Neuronal stem cell (in vitro differentiated cells): Measurements from ENCODE around the gene MRPS35.

ENCODE experiments used
- DNase-seq: peaks from one replicate; pipeline ENCODE4 v3.0.0-alpha.2; 2013; ENCODE audit warnings: low spot score
- H2AFZ ChIP-seq: one replicate; pipeline ENCODE4 v1.6.1; 2013; ENCODE audit warnings: mild to moderate bottlenecking, low read length, inconsistent platforms
- H2AK5ac ChIP-seq: 2 replicates; pipeline ENCODE4 v1.6.1; 2013; ENCODE audit warnings: low read depth, mild to moderate bottlenecking, inconsistent platforms, low read length, moderate library complexity, mixed read lengths
- H2BK120ac ChIP-seq: 2 replicates; pipeline ENCODE4 v1.6.1; 2013; ENCODE audit warnings: low read depth, mild to moderate bottlenecking, inconsistent platforms, low read length, moderate library complexity, mixed read lengths
- H2BK12ac ChIP-seq: one replicate; pipeline ENCODE4 v1.6.1; 2013; ENCODE audit warnings: low read length, inconsistent platforms
- H2BK15ac ChIP-seq: 2 replicates; pipeline ENCODE4 v1.6.1; 2013; ENCODE audit warnings: mild to moderate bottlenecking, low read length, inconsistent platforms, mixed read lengths
- H2BK5ac ChIP-seq: one replicate; pipeline ENCODE4 v1.6.1; 2013; ENCODE audit warnings: inconsistent platforms, mild to moderate bottlenecking, low read length, moderate library complexity
- H3K14ac ChIP-seq: one replicate; pipeline ENCODE4 v1.6.1; 2013; ENCODE audit warnings: low read length, inconsistent platforms
- H3K18ac ChIP-seq: 2 replicates; pipeline ENCODE4 v1.6.1; 2013; ENCODE audit warnings: low read length, inconsistent platforms
- H3K23ac ChIP-seq: 2 replicates; pipeline ENCODE4 v1.6.1; 2013; ENCODE audit warnings: low read depth, mild to moderate bottlenecking, mixed read lengths, low read length, inconsistent platforms; ENCODE audit not compliant: poor library complexity
- H3K27ac ChIP-seq: replicated peaks from 3 replicates; pipeline ENCODE4 v1.5.1; 2013; ENCODE audit warnings: low read length, inconsistent platforms
- H3K27me3 ChIP-seq, 3 experiments: 2 replicates each; pipeline ENCODE4 v1.6.1; 2013; ENCODE audit warnings: low read length in 3 of 3, mild to moderate bottlenecking in 2 of 3, inconsistent platforms in 1 of 3, low read depth in 1 of 3, mixed read lengths in 1 of 3, moderate library complexity in 1 of 3; ENCODE audit not compliant: control insufficient read depth in 3 of 3, insufficient read depth in 3 of 3
- H3K36me3 ChIP-seq, 2 donors: replicated peaks in 1 of 2; 2 replicates each; pipeline ENCODE4 v1.6.1; 2013; ENCODE audit warnings: low read length in 2 of 2; ENCODE audit not compliant: control insufficient read depth in 2 of 2, insufficient read depth in 2 of 2
- H3K4ac ChIP-seq: 2 replicates; pipeline ENCODE4 v1.6.1; 2013; ENCODE audit warnings: inconsistent platforms, mild to moderate bottlenecking, low read length, moderate library complexity
- H3K4me1 ChIP-seq, 2 donors: 1 replicate in 1 of 2; 2 replicates in 1 of 2; pipeline ENCODE4 v1.6.1; 2013; ENCODE audit warnings: low read length in 2 of 2, low read depth in 1 of 2; ENCODE audit not compliant: control insufficient read depth in 2 of 2, insufficient read depth in 1 of 2
- H3K4me2 ChIP-seq: one replicate; pipeline ENCODE4 v1.6.1; 2013; ENCODE audit warnings: mild to moderate bottlenecking, low read length, inconsistent platforms; ENCODE audit not compliant: insufficient read depth, poor library complexity, severe bottlenecking
- H3K4me3 ChIP-seq, 2 donors: 2 replicates each; pipeline ENCODE4 v1.5.1; 2013; ENCODE audit warnings: low read length in 2 of 2, mild to moderate bottlenecking in 2 of 2, inconsistent platforms in 1 of 2, moderate library complexity in 1 of 2
- H3K79me1 ChIP-seq: one replicate; pipeline ENCODE4 v1.6.1; 2013; ENCODE audit warnings: low read depth, mild to moderate bottlenecking, inconsistent platforms, low read length, moderate library complexity
- H3K9ac ChIP-seq: one replicate; pipeline ENCODE4 v1.6.1; 2013; ENCODE audit warnings: mild to moderate bottlenecking, low read depth, low read length, inconsistent platforms; ENCODE audit not compliant: poor library complexity
- H3K9me3 ChIP-seq, 2 donors: replicated peaks in 1 of 2; 2 replicates each; pipeline versions ENCODE3 to v1.6.1; 2013; ENCODE audit warnings: low read length in 2 of 2, mild to moderate bottlenecking in 2 of 2, inconsistent platforms in 1 of 2, low read depth in 1 of 2, mixed read lengths in 1 of 2, moderate library complexity in 1 of 2; ENCODE audit not compliant: control insufficient read depth in 2 of 2, insufficient read depth in 1 of 2
- H4K8ac ChIP-seq: one replicate; pipeline ENCODE4 v1.6.1; 2013; ENCODE audit warnings: low read depth, mild to moderate bottlenecking, inconsistent platforms, low read length, moderate library complexity
- H4K91ac ChIP-seq: one replicate; pipeline ENCODE4 v1.6.1; 2013; ENCODE audit warnings: low read length, low read depth, mild to moderate bottlenecking, inconsistent platforms; ENCODE audit not compliant: poor library complexity
- WGBS, 2 donors: extraction: QIAGEN DNeasy Blood & Tissue Kit; methylation state at CpG; one replicate each; pipeline ENCODE4 v1.1.7; 2013; ENCODE audit warnings: missing lambda C conversion rate in 2 of 2, mixed read lengths in 1 of 2; ENCODE audit not compliant: insufficient read length in 2 of 2, insufficient replicate concordance in 1 of 2; ENCODE audit errors: extremely low coverage in 2 of 2; 5-methylcytosine and 5-hydroxymethylcytosine counted together

The MRPS35 gene

GRCh38 chr12:27800819-27801218 is 90.2 kb downstream of the MRPS35 start:
- no peak overlapping the region for H3K4me3 ChIP-seq
- no peak overlapping the region for H2BK15ac ChIP-seq
- WGBS, 2 donors, result no CpG with 5 or more reads among the region's 3 CpGs
- H3K36me3 ChIP-seq, result peaks cover 16 to 57% of the 10 kb centered on the region in 2 donors
- no peak overlapping the region for H3K4me2 ChIP-seq
- H3K9me3 ChIP-seq, result peaks cover 0 to 1% of the 10 kb centered on the region in 2 donors
- no peak overlapping the region for H2AFZ ChIP-seq
- no peak overlapping the region for H4K91ac ChIP-seq
- H2BK5ac ChIP-seq, result no peak overlapping the region
- no peak overlapping the region for H3K27ac ChIP-seq
- H3K4me1 ChIP-seq, result no peaks in the 10 kb centered on the region
- H2BK12ac ChIP-seq, result no peak overlapping the region
- H2AK5ac ChIP-seq, result no peak overlapping the region
- no peaks in the 10 kb centered on the region for H3K27me3 ChIP-seq
- H3K4ac ChIP-seq, result no peak overlapping the region
- no peak for DNase-seq
- no peaks in the 10 kb centered on the region for H3K79me1 ChIP-seq
- H3K14ac ChIP-seq, result no peak overlapping the region
- H3K23ac ChIP-seq, result no peak overlapping the region
- no peak overlapping the region for H2BK120ac ChIP-seq
- H4K8ac ChIP-seq, result no peak overlapping the region
- H3K18ac ChIP-seq, result no peak overlapping the region
- H3K9ac ChIP-seq, result no peak overlapping the region

- Histone ChIP-seq H2AK5ac (no peak overlapping the region), H2BK12ac (no peak overlapping the region), H2BK5ac (no peak overlapping the region), H2BK15ac (no peak overlapping the region), H4K8ac (no peak overlapping the region), H3K23ac (no peak overlapping the region), H3K36me3 (peaks cover 13 to 49% of the 10 kb centered on the region in 2 donors), H3K27ac (no peak overlapping the region), H3K9me3 (peaks cover 0 to 1% of the 10 kb centered on the region in 2 donors), H2BK120ac (no peak overlapping the region), H4K91ac (no peak overlapping the region), H3K4me3 (no peak overlapping the region), H3K4me2 (no peak overlapping the region), H2AFZ (no peak overlapping the region), H3K18ac (no peak overlapping the region), H3K27me3 (no peaks in the 10 kb centered on the region), H3K4ac (no peak overlapping the region), H3K14ac (no peak overlapping the region), H3K4me1 (no peaks in the 10 kb centered on the region), H3K79me1 (no peaks in the 10 kb centered on the region), H3K9ac (no peak overlapping the region)
- no peak for DNase-seq
- no CpG with 5 or more reads among the region's 5 CpGs for WGBS, 2 donors
Measured at GRCh38 chr12:27801630-27802029, 91.0 kb downstream of the MRPS35 start.

- no peak overlapping the region for H2BK12ac ChIP-seq
- H3K23ac ChIP-seq, result no peak overlapping the region
- H4K91ac ChIP-seq, result no peak overlapping the region
- H3K9me3 ChIP-seq, result peaks cover 0 to 1% of the 10 kb centered on the region in 2 donors
- H2AK5ac ChIP-seq, result no peak overlapping the region
- H2BK120ac ChIP-seq, result no peak overlapping the region
- no peak overlapping the region for H3K9ac ChIP-seq
- no peak overlapping the region for H2BK15ac ChIP-seq
- no peak for DNase-seq
- H3K27ac ChIP-seq, result no peak overlapping the region
- peaks cover 7 to 40% of the 10 kb centered on the region in 2 donors for H3K36me3 ChIP-seq
- H2BK5ac ChIP-seq, result no peak overlapping the region
- no peak overlapping the region for H3K14ac ChIP-seq
- no peaks in the 10 kb centered on the region for H3K27me3 ChIP-seq
- no peak overlapping the region for H3K4me2 ChIP-seq
- no peaks in the 10 kb centered on the region for H3K79me1 ChIP-seq
- no peak overlapping the region for H3K4me3 ChIP-seq
- H4K8ac ChIP-seq, result no peak overlapping the region
- no CpG with 5 or more reads among the region's 4 CpGs for WGBS, 2 donors
- H2AFZ ChIP-seq, result no peak overlapping the region
- H3K18ac ChIP-seq, result no peak overlapping the region
- H3K4ac ChIP-seq, result no peak overlapping the region
- H3K4me1 ChIP-seq, result no peaks in the 10 kb centered on the region
Measured at GRCh38 chr12:27802511-27802910, 91.9 kb downstream of the MRPS35 start.

GRCh38 chr12:27802936-27803335 is 92.3 kb downstream of the MRPS35 start:
- Histone ChIP-seq H2AK5ac (no peak overlapping the region), H3K36me3 (peaks cover 3 to 36% of the 10 kb centered on the region in 2 donors), H3K79me1 (no peaks in the 10 kb centered on the region), H3K27me3 (no peaks in the 10 kb centered on the region), H3K14ac (no peak overlapping the region), H3K9ac (no peak overlapping the region), H3K4me3 (no peak overlapping the region), H3K4me2 (no peak overlapping the region), H3K18ac (no peak overlapping the region), H3K9me3 (no peaks in the 10 kb centered on the region), H3K4me1 (no peaks in the 10 kb centered on the region), H4K8ac (no peak overlapping the region), H3K23ac (no peak overlapping the region), H3K4ac (no peak overlapping the region), H3K27ac (no peak overlapping the region), H2BK120ac (no peak overlapping the region), H2BK12ac (no peak overlapping the region), H2BK15ac (no peak overlapping the region), H2BK5ac (no peak overlapping the region), H4K91ac (no peak overlapping the region), H2AFZ (no peak overlapping the region)
- DNase-seq, result no peak
- no CpG with 5 or more reads among the region's 2 CpGs for WGBS, 2 donors
